Posterior vena cava (tissue), 2 donors: ENCODE results near the gene GIMAP1. TPM values are rescaled to one million over a fixed set of nuclear protein-coding genes. Genes with fewer than 3 reads are reported as not detected.

Source experiments
- DNase-seq: peaks from one replicate; pipeline ENCODE4 v3.0.0-alpha.2; 2020; ENCODE audit warnings: low spot score
- intact Hi-C, 2 donors: fragments of 100-400 bp; cut with DNase I; formaldehyde crosslinking; loops; one replicate each; pipeline versions ENCODE4 v1.14.1 to v1.14.2; 2022 to 2023
- total RNA-seq, 2 donors: library from RNA; stranded (reverse); fragmentation: NEBNext Ultra II Directional; extraction: Animal tissue kit (Norgen Biotek cat#: 25700); gene quantifications; one replicate each; pipeline ENCODE4 v1.2.1, GENCODE V29; 2021
- donor health status: DM: yes; HTN: yes; CAD: no.
- donor health status: DM: yes; HTN: yes; CAD: no.

GIMAP1 gene
- total RNA-seq, 2 donors from 2014 or later, result 3.3 to 5.4 TPM

GRCh38 chr7:150719960-150720891, 3.8 kb downstream of the GIMAP1 start:
- no peak for DNase-seq
- intact Hi-C loops, result no loop called here

GRCh38 chr7:150721970-150722373, 5.6 kb downstream of the GIMAP1 start:
- intact Hi-C loops, result no loop called here
- DNase-seq, result no peak

- intact Hi-C loops, result no loop called here
- no peak for DNase-seq
These were observed 6.1 kb downstream of the GIMAP1 start for GRCh38 chr7:150722431-150722931.

- no peak for DNase-seq
- intact Hi-C loops, result no loop called here
These were observed 7.1 kb downstream of the GIMAP1 start for GRCh38 chr7:150723467-150723866.

- intact Hi-C loops, result no loop called here
- no peak for DNase-seq
These were observed 11.0 kb downstream of the GIMAP1 start for GRCh38 chr7:150727381-150727780.

- no peak for DNase-seq
- intact Hi-C loops, result no loop called here
These were observed 11.6 kb downstream of the GIMAP1 start for GRCh38 chr7:150728011-150728410.

GRCh38 chr7:150728609-150729008, 12.2 kb downstream of the GIMAP1 start:
- intact Hi-C loops, result no loop called here
- DNase-seq, result no peak

- no peak for DNase-seq
- intact Hi-C loops, result no loop called here
These were observed 15.5 kb downstream of the GIMAP1 start for GRCh38 chr7:150731916-150732315.

- DNase-seq, result no peak
- intact Hi-C loops, result no loop called here
These were observed 16.5 kb downstream of the GIMAP1 start for GRCh38 chr7:150732786-150733481.

GRCh38 chr7:150733482-150734095, 17.2 kb downstream of the GIMAP1 start:
- intact Hi-C loops, result no loop called here
- DNase-seq, result no peak

- DNase-seq, result no peak
- intact Hi-C loops, result no loop called here
These were observed 17.8 kb downstream of the GIMAP1 start for GRCh38 chr7:150734254-150734653.

- intact Hi-C loops, result no loop called here
These were observed 19.4 kb downstream of the GIMAP1 start for GRCh38 chr7:150735596-150736358.

GRCh38 chr7:150736864-150737263, 20.5 kb downstream of the GIMAP1 start:
- no peak for DNase-seq
- intact Hi-C loops, result no loop called here

More at GRCh38 chr7:150735596-150736358, 19.4 kb downstream of the GIMAP1 start:
- DNase-seq, result no peak

- intact Hi-C loops, result no loop called here
- DNase-seq, result no peak
These were observed 21.0 kb downstream of the GIMAP1 start, which contains the start of gene GIMAP5 for GRCh38 chr7:150737265-150738055. Gene GIMAP5 (plus strand): TSS chr7:150737418. CDS start chr7:150740885, 3,467 bp downstream.

GRCh38 chr7:150738092-150738491, 21.7 kb downstream of the GIMAP1 start:
- intact Hi-C loops, result no loop called here
- DNase-seq, result no peak

- no peak for DNase-seq
- intact Hi-C loops, result no loop called here
These were observed 22.2 kb downstream of the GIMAP1 start for GRCh38 chr7:150738591-150739001.

GRCh38 chr7:150739033-150739432, 22.6 kb downstream of the GIMAP1 start:
- intact Hi-C loops, result no loop called here
- DNase-seq, result no peak

- no peak for DNase-seq
- intact Hi-C loops, result no loop called here
These were observed 23.6 kb downstream of the GIMAP1 start for GRCh38 chr7:150740053-150740452.
